SK-N-SH (cell line): Measurements from ENCODE around the gene TP63. TPM values are rescaled to one million over a fixed set of nuclear protein-coding genes. Genes with fewer than 3 reads are reported as not detected.

Source experiments
- CTCF ChIA-PET: fragments of 300-600, 350-600 bp; formaldehyde crosslinking; extraction: SDS; loops from one replicate; lab custom pipeline; 2021; lab: Yijun Ruan, JAX
- POLR2A ChIA-PET: fragments of 350-600 bp; sonication (Branson Sonifier 250); formaldehyde crosslinking; extraction: SDS; loops from one replicate; lab custom pipeline; 2020; ENCODE audit warnings: antibody characterized with exemption, inconsistent platforms; lab: Yijun Ruan, JAX
- DNase-seq: peaks from one replicate; pipeline ENCODE4 v3.0.0; 2012
- H2AFZ ChIP-seq: fragments of 200-600 bp; sonication (generic); 2 replicates; pipeline ENCODE4 v1.8.1; 2016; ENCODE audit warnings: antibody characterized with exemption, mild to moderate bottlenecking, low read depth
- H3F3A ChIP-seq: fragments of 200-600 bp; sonication (generic); replicated peaks from 2 replicates; pipeline ENCODE3; 2016; ENCODE audit warnings: antibody characterized with exemption, mild to moderate bottlenecking; ENCODE audit not compliant: insufficient read depth
- H3K27ac ChIP-seq, 2 experiments: fragments of 200-500 bp in 1 of 2; fragments of 200-600 bp in 1 of 2; sonication (Bioruptor generic) in 1 of 2; sonication (generic), shearing (Covaris generic) in 1 of 2; 2 replicates each; pipeline versions ENCODE4 v1.5.1 to v1.6.1; 2014 to 2016; ENCODE audit warnings: low read depth in 2 of 2, inconsistent platforms in 1 of 2, low read length in 1 of 2, mild to moderate bottlenecking in 1 of 2, mixed read lengths in 1 of 2
- H3K27me3 ChIP-seq: fragments of 200-600 bp; sonication (generic), shearing (Covaris generic); 2 replicates; pipeline ENCODE4 v1.6.1; 2016; ENCODE audit warnings: mixed run types; ENCODE audit not compliant: insufficient read depth
- H3K36me3 ChIP-seq, 2 experiments: fragments of 200-500 bp in 1 of 2; fragments of 200-600 bp in 1 of 2; sonication (Bioruptor generic) in 1 of 2; sonication (generic) in 1 of 2; replicated peaks in 1 of 2; 2 replicates each; pipeline versions ENCODE3 to v1.5.1; 2014 to 2016; ENCODE audit warnings: low read length in 1 of 2, mild to moderate bottlenecking in 1 of 2; ENCODE audit not compliant: insufficient read depth in 2 of 2, control insufficient read depth in 1 of 2
- H3K4me1 ChIP-seq, 2 experiments: fragments of 200-500 bp in 1 of 2; fragments of 200-600 bp in 1 of 2; sonication (Bioruptor generic) in 1 of 2; sonication (generic), shearing (Covaris generic) in 1 of 2; 2 replicates each; pipeline versions ENCODE4 v1.5.1 to v1.6.1; 2014 to 2016; ENCODE audit warnings: low read depth in 1 of 2, low read length in 1 of 2, mixed run types in 1 of 2; ENCODE audit not compliant: insufficient read depth in 2 of 2, control insufficient read depth in 1 of 2
- H3K4me2 ChIP-seq: fragments of 200-600 bp; sonication (generic), shearing (Covaris generic); 2 replicates; pipeline ENCODE4 v1.6.1; 2017; ENCODE audit warnings: mixed run types
- H3K4me3 ChIP-seq, 2 experiments: fragments of 200-500 bp in 1 of 2; fragments of 200-600 bp in 1 of 2; sonication (Bioruptor generic) in 1 of 2; sonication (generic), shearing (Covaris generic) in 1 of 2; 2 replicates each; pipeline versions ENCODE4 v1.5.1 to v1.8.1; 2014 to 2016; ENCODE audit warnings: low read depth in 2 of 2, inconsistent platforms in 1 of 2, low read length in 1 of 2, mild to moderate bottlenecking in 1 of 2, mixed read lengths in 1 of 2, moderate library complexity in 1 of 2
- H3K79me2 ChIP-seq: fragments of 200-600 bp; sonication (generic); 2 replicates; pipeline ENCODE4 v1.8.1; 2017; ENCODE audit warnings: mild to moderate bottlenecking; ENCODE audit not compliant: insufficient read depth
- H3K9ac ChIP-seq: fragments of 200-600 bp; sonication (generic); 2 replicates; pipeline ENCODE4 v1.6.1; 2017; ENCODE audit warnings: mixed run types
- H3K9me2 ChIP-seq: fragments of 200-600 bp; sonication (generic); 2 replicates; pipeline ENCODE4 v1.6.1; 2017; ENCODE audit warnings: mixed run types
- H3K9me3 ChIP-seq: fragments of 200-600 bp; sonication (generic); 2 replicates; pipeline ENCODE4 v1.6.1; 2017; ENCODE audit warnings: mixed run types, mild to moderate bottlenecking, moderate library complexity
- H4K20me1 ChIP-seq: fragments of 200-600 bp; sonication (generic); 2 replicates; pipeline ENCODE4 v1.6.1; 2017; ENCODE audit warnings: mild to moderate bottlenecking, mixed run types; ENCODE audit not compliant: insufficient read depth
- EP300 ChIP-seq, 2 experiments: IDR thresholded peaks; 2 replicates each; pipeline versions ENCODE4 v1.4.0 to v1.6.1; 2012; ENCODE audit warnings: borderline replicate concordance in 1 of 2, low read depth in 1 of 2, low read length in 1 of 2
- EZH2phosphoT487 ChIP-seq: fragments of 200-600 bp; sonication (generic); IDR thresholded peaks from 2 replicates; pipeline ENCODE4 v1.6.1; 2017; ENCODE audit warnings: low read depth, mixed run types, mild to moderate bottlenecking, antibody characterized with exemption, moderate library complexity, borderline replicate concordance
- FOSL2 ChIP-seq: IDR thresholded peaks from 2 replicates; pipeline ENCODE4 v1.4.0; 2012; ENCODE audit warnings: low read depth, mild to moderate bottlenecking, moderate library complexity, borderline replicate concordance
- GABPA ChIP-seq: IDR thresholded peaks from 2 replicates; pipeline ENCODE4 v1.4.0; 2012; ENCODE audit warnings: low read depth, mild to moderate bottlenecking
- JUND ChIP-seq: IDR thresholded peaks from 2 replicates; pipeline ENCODE4 v1.4.0; 2012
- MEF2A ChIP-seq: IDR thresholded peaks from 2 replicates; pipeline ENCODE4 v1.4.0; 2012; ENCODE audit warnings: low read depth, borderline replicate concordance
- NFIC ChIP-seq: IDR thresholded peaks from 2 replicates; pipeline ENCODE4 v1.4.0; 2012; ENCODE audit warnings: borderline replicate concordance
- NRF1 ChIP-seq: IDR thresholded peaks from 2 replicates; pipeline ENCODE4 v1.6.1; 2012; ENCODE audit warnings: low read depth, mild to moderate bottlenecking, low read length
- POLR2AphosphoS5 ChIP-seq: IDR thresholded peaks from 2 replicates; pipeline ENCODE4 v1.6.1; 2012; ENCODE audit warnings: low read depth, low read length
- RAD21 ChIP-seq: IDR thresholded peaks from 2 replicates; pipeline ENCODE4 v1.6.1; 2012; ENCODE audit warnings: mild to moderate bottlenecking, low read length
- RXRA ChIP-seq: IDR thresholded peaks from 2 replicates; pipeline ENCODE4 v1.4.0; 2012; ENCODE audit warnings: low read depth, mild to moderate bottlenecking, borderline replicate concordance
- USF2 ChIP-seq: fragments of 150-350 bp; IDR thresholded peaks from 2 replicates; pipeline ENCODE4 v1.6.1; 2017; ENCODE audit warnings: antibody characterized with exemption, low read length, low read depth, borderline replicate concordance
- YY1 ChIP-seq: IDR thresholded peaks from 2 replicates; pipeline ENCODE4 v1.4.0; 2012; ENCODE audit warnings: low read depth, mild to moderate bottlenecking
- WGBS: methylation state at CpG from one replicate; pipeline ENCODE4 v1.1.6; 2017; ENCODE audit warnings: low lambda C conversion rate; 5-methylcytosine and 5-hydroxymethylcytosine counted together
- polyA plus RNA-seq, 3 experiments: library from polyadenylated mRNA; depleted of rRNA; stranded (reverse); fragments of >200 nt; gene quantifications; 2 replicates each; pipeline ENCODE4 v1.2.3, GENCODE V29; 2012
- TF ChIP-seq, protein P1 (sequence below): IDR thresholded peaks from 2 replicates; pipeline ENCODE4 v1.4.0; 2012; ENCODE audit warnings: low read depth, borderline replicate concordance
- TF ChIP-seq, protein P2 (sequence below): IDR thresholded peaks from 2 replicates; pipeline ENCODE4 v1.4.0; 2012; ENCODE audit warnings: low read depth

TP63 gene
- polyA plus RNA-seq, 1 of the 3 experiments (the other 2 are of a cell fraction) = not detected

DNA sequence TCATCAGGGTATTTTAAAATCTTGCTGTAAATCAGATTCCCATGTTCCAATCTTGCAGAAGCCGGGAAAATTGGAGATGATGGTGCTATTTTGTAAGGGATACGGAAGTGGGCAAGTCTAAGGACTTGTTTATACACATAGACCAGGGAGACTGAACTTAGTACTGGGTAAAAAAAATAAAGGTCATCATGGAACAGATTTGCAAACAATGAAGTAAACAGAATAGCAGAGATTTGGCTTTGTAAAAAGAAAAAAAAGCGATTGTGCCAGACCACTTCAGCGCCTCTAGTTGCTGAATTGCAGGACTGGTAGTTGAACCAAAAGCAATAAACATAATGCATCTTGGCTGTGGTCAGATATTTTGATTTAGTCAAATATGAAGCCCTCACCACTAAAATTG, 229.1 kb downstream of the TP63 start:
- H3K9me3 ChIP-seq = no peaks in the 10 kb centered on the region
- DNase-seq = no peak
- H3K4me3 ChIP-seq = no peak overlapping the region
- no peaks in the 10 kb centered on the region for H3K36me3 ChIP-seq
- peaks cover 16% of the 10 kb centered on the region; the same call in 1 of the 2 replicates for H3K27me3 ChIP-seq
- no peaks in the 10 kb centered on the region for H4K20me1 ChIP-seq
- ChIA-PET POLR2A (no interaction called here), CTCF (no interaction called here)
- H3K4me1 ChIP-seq = no peaks in the 10 kb centered on the region
- H3K27ac ChIP-seq = no peak overlapping the region
- H3K9me2 ChIP-seq = no peaks in the 10 kb centered on the region
- H3K9ac ChIP-seq = no peak overlapping the region
- H3K79me2 ChIP-seq = no peaks in the 10 kb centered on the region
- no peak overlapping the region for H3K4me2 ChIP-seq
- 10% methylated on average over 4 of the region's 4 CpGs for WGBS
- no peak for TF ChIP-seq NRF1
- TF ChIP-seq RXRA = no peak
- TF ChIP-seq RAD21 = no peak
- TF ChIP-seq, protein P1, sequence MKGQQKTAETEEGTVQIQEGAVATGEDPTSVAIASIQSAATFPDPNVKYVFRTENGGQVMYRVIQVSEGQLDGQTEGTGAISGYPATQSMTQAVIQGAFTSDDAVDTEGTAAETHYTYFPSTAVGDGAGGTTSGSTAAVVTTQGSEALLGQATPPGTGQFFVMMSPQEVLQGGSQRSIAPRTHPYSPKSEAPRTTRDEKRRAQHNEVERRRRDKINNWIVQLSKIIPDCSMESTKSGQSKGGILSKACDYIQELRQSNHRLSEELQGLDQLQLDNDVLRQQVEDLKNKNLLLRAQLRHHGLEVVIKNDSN = no peak
- TF ChIP-seq USF2 = no peak
- TF ChIP-seq JUND = no peak
- no peak for TF ChIP-seq YY1
- no peak overlapping the region for H2AFZ ChIP-seq
- no peaks in the 10 kb centered on the region for H3F3A ChIP-seq

- Histone ChIP-seq H3K4me1 (no peaks in the 10 kb centered on the region), H3K4me2 (no peak overlapping the region), H3K4me3 (no peak overlapping the region), H3K36me3 (no peaks in the 10 kb centered on the region), H3K9ac (no peak overlapping the region), H3K27ac (no peak overlapping the region), H4K20me1 (no peaks in the 10 kb centered on the region), H3K79me2 (no peaks in the 10 kb centered on the region), H3F3A (no peaks in the 10 kb centered on the region), H3K27me3 (peaks cover 12% of the 10 kb centered on the region; the same call in 1 of the 2 replicates), H2AFZ (no peak overlapping the region), H3K9me3 (no peaks in the 10 kb centered on the region), H3K9me2 (no peaks in the 10 kb centered on the region)
- 24% methylated on average over 9 of the region's 9 CpGs for WGBS
- no peak for DNase-seq
- CTCF ChIA-PET = interaction anchor here (0.9 kb wide), 1 partner anchor 17 kb away, joined by 3 read pairs; no protein-coding TSS in a partner anchor
- POLR2A ChIA-PET = no interaction called here
- no peak for TF ChIP-seq EP300 (IDR thresholded peaks at IDR 0.05; ENCODE audit: borderline replicate concordance in 1 of 2, low read depth in 1 of 2, low read length in 1 of 2)
- no peak for TF ChIP-seq POLR2AphosphoS5
- TF ChIP-seq, protein P2, sequence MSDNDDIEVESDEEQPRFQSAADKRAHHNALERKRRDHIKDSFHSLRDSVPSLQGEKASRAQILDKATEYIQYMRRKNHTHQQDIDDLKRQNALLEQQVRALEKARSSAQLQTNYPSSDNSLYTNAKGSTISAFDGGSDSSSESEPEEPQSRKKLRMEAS = no peak
- TF ChIP-seq EZH2phosphoT487 = no peak
- TF ChIP-seq FOSL2 = no peak
- no peak for TF ChIP-seq NFIC
- no peak for TF ChIP-seq MEF2A
- no peak for TF ChIP-seq GABPA
Measured at GRCh38 chr3:189862385-189862998, 231.3 kb downstream of the TP63 start.
